WTC11 (cell line): Measurements from ENCODE around the gene IL6R. TPM values are rescaled to one million over a fixed set of nuclear protein-coding genes. Genes with fewer than 3 reads are reported as not detected.

Experiments
- ARID4B ChIP-seq: sonication (generic); formaldehyde crosslinking; IDR thresholded peaks from 2 replicates; pipeline ENCODE4 v1.8.0; 2023; ENCODE audit warnings: missing genetic modification reagents, mild to moderate bottlenecking, borderline replicate concordance
- CREM ChIP-seq: sonication (generic); formaldehyde crosslinking; IDR thresholded peaks from 2 replicates; pipeline ENCODE4 v1.8.1; 2022; ENCODE audit warnings: mild to moderate bottlenecking, missing genetic modification reagents, moderate library complexity
- E2F1 ChIP-seq: sonication (generic); formaldehyde crosslinking; IDR thresholded peaks from 2 replicates; pipeline ENCODE4 v1.8.0; 2022; ENCODE audit warnings: mild to moderate bottlenecking, missing genetic modification reagents
- EMX1 ChIP-seq: fragments of 250-450 bp; sonication (Bioruptor Pico); IDR thresholded peaks from 2 replicates; pipeline ENCODE4 v1.8.0; 2021; ENCODE audit warnings: mild to moderate bottlenecking
- ERG ChIP-seq: fragments of 250-450 bp; sonication (Bioruptor Pico); IDR thresholded peaks from 2 replicates; pipeline ENCODE4 v1.8.0; 2021; ENCODE audit warnings: mild to moderate bottlenecking
- ESRRA ChIP-seq: sonication (generic); formaldehyde crosslinking; IDR thresholded peaks from 2 replicates; pipeline ENCODE4 v1.8.1; 2022; ENCODE audit warnings: mild to moderate bottlenecking, missing genetic modification reagents, borderline replicate concordance
- HMGA2 ChIP-seq: fragments of 250-450 bp; sonication (Bioruptor Pico); IDR thresholded peaks from 2 replicates; pipeline ENCODE4 v1.4.0; 2021; ENCODE audit warnings: mild to moderate bottlenecking, moderate library complexity
- IRF1 ChIP-seq: sonication (generic); formaldehyde crosslinking; IDR thresholded peaks from 2 replicates; pipeline ENCODE4 v1.8.0; 2023; ENCODE audit warnings: missing genetic modification reagents
- IRF2 ChIP-seq: sonication (generic); formaldehyde crosslinking; IDR thresholded peaks from 2 replicates; pipeline ENCODE4 v1.8.0; 2022; ENCODE audit warnings: low read depth, missing genetic modification reagents, borderline replicate concordance
- JUN ChIP-seq: sonication (generic); formaldehyde crosslinking; IDR thresholded peaks from 2 replicates; pipeline ENCODE4 v1.8.0; 2023; ENCODE audit warnings: mild to moderate bottlenecking, missing genetic modification reagents
- KAT7 ChIP-seq: sonication (generic); formaldehyde crosslinking; IDR thresholded peaks from 2 replicates; pipeline ENCODE4 v1.8.1; 2023; ENCODE audit warnings: missing genetic modification reagents, mild to moderate bottlenecking, borderline replicate concordance
- MXD4 ChIP-seq: fragments of 250-450 bp; sonication (Bioruptor Pico); IDR thresholded peaks from 2 replicates; pipeline ENCODE4 v1.8.0; 2021; ENCODE audit warnings: mild to moderate bottlenecking, moderate library complexity, borderline replicate concordance
- MYBL2 ChIP-seq: sonication (generic); formaldehyde crosslinking; IDR thresholded peaks from 2 replicates; pipeline ENCODE4 v1.8.1; 2023; ENCODE audit warnings: mild to moderate bottlenecking, moderate library complexity, missing genetic modification reagents
- NFE2L1 ChIP-seq: sonication (generic); formaldehyde crosslinking; IDR thresholded peaks from 2 replicates; pipeline ENCODE4 v1.8.1; 2023; ENCODE audit warnings: missing genetic modification reagents
- NR1H2 ChIP-seq: sonication (generic); formaldehyde crosslinking; IDR thresholded peaks from 2 replicates; pipeline ENCODE4 v1.9.0; 2021; ENCODE audit warnings: mild to moderate bottlenecking, moderate library complexity, missing genetic modification reagents
- NR3C1 ChIP-seq: sonication (generic); formaldehyde crosslinking; conservative IDR thresholded peaks from 2 replicates; pipeline ENCODE4 v1.8.1; 2023; ENCODE audit warnings: low read depth, mild to moderate bottlenecking, missing genetic modification reagents
- OVOL2 ChIP-seq: fragments of 250-450 bp; sonication (Bioruptor Pico); IDR thresholded peaks from 2 replicates; pipeline ENCODE4 v1.9.0; 2021; ENCODE audit warnings: mild to moderate bottlenecking, borderline replicate concordance
- RORB ChIP-seq: fragments of 250-450 bp; sonication (Bioruptor Pico); IDR thresholded peaks from 2 replicates; pipeline ENCODE4 v1.9.0; 2021; ENCODE audit warnings: mild to moderate bottlenecking
- SMAD4 ChIP-seq: sonication (generic); formaldehyde crosslinking; IDR thresholded peaks from 2 replicates; pipeline ENCODE4 v1.8.0; 2022; ENCODE audit warnings: mild to moderate bottlenecking, missing genetic modification reagents
- SOX15 ChIP-seq: fragments of 250-450 bp; sonication (Bioruptor Pico); IDR thresholded peaks from 2 replicates; pipeline ENCODE4 v1.9.0; 2021; ENCODE audit warnings: mild to moderate bottlenecking
- TEAD4 ChIP-seq: sonication (generic); formaldehyde crosslinking; IDR thresholded peaks from 2 replicates; pipeline ENCODE4 v1.8.0; 2022; ENCODE audit warnings: mild to moderate bottlenecking, missing genetic modification reagents
- ZNF138 ChIP-seq: sonication (generic); formaldehyde crosslinking; conservative IDR thresholded peaks from 2 replicates; pipeline ENCODE4 v1.8.1; 2022; ENCODE audit warnings: mild to moderate bottlenecking, moderate library complexity, missing genetic modification reagents
- ZNF396 ChIP-seq: fragments of 250-450 bp; sonication (Bioruptor Pico); IDR thresholded peaks from 2 replicates; pipeline ENCODE4 v1.8.0; 2021; ENCODE audit warnings: mild to moderate bottlenecking, moderate library complexity, borderline replicate concordance
- ZNF512 ChIP-seq: sonication (generic); formaldehyde crosslinking; IDR thresholded peaks from 2 replicates; pipeline ENCODE4 v1.8.1; 2022; ENCODE audit warnings: missing genetic modification reagents, borderline replicate concordance
- total RNA-seq: library from RNA; stranded (reverse); gene quantifications from 3 replicates; pipeline ENCODE4 v1.2.3, GENCODE V29; 2021
- TF ChIP-seq, protein P1 (sequence below): sonication (generic); formaldehyde crosslinking; conservative IDR thresholded peaks from 2 replicates; pipeline ENCODE4 v1.8.1; 2023; ENCODE audit warnings: mild to moderate bottlenecking, low read depth, missing genetic modification reagents, moderate library complexity
- TF ChIP-seq, protein P2 (sequence below): fragments of 250-450 bp; sonication (Bioruptor Pico); conservative IDR thresholded peaks from 2 replicates; pipeline ENCODE4 v1.9.0; 2021; ENCODE audit warnings: mild to moderate bottlenecking

Gene IL6R
- total RNA-seq, 1 experiment from 2014 or later: 7.0 TPM

- TF ChIP-seq ERG (CRISPR knock-in tag) (no peak), HMGA2 (CRISPR knock-in tag) (no peak), SOX15 (CRISPR knock-in tag) (no peak), ESRRA (CRISPR knock-in tag) (no peak), SMAD4 (CRISPR knock-in tag) (no peak), MXD4 (CRISPR knock-in tag) (no peak), NFE2L1 (CRISPR knock-in tag) (no peak), IRF2 (CRISPR knock-in tag) (no peak), RORB (CRISPR knock-in tag) (no peak), OVOL2 (no peak), TEAD4 (no peak), ZNF396 (CRISPR knock-in tag) (no peak), EMX1 (CRISPR knock-in tag) (no peak), CREM (CRISPR knock-in tag) (no peak), IRF1 (CRISPR knock-in tag) (no peak), ZNF512 (CRISPR knock-in tag) (no peak), E2F1 (CRISPR knock-in tag) (no peak; the same call in 1 of the 2 replicates), ARID4B (CRISPR knock-in tag) (no peak), JUN (CRISPR knock-in tag) (no peak), MYBL2 (CRISPR knock-in tag) (no peak; the same call in 1 of the 2 replicates), KAT7 (CRISPR knock-in tag) (no peak), NR3C1 (CRISPR knock-in tag) (no peak), NR1H2 (CRISPR knock-in tag) (no peak), ZNF138 (CRISPR knock-in tag) (0 out of 2 replicates have a peak, but pooled peaks have one; percentile 5)
- TF ChIP-seq, protein P1, sequence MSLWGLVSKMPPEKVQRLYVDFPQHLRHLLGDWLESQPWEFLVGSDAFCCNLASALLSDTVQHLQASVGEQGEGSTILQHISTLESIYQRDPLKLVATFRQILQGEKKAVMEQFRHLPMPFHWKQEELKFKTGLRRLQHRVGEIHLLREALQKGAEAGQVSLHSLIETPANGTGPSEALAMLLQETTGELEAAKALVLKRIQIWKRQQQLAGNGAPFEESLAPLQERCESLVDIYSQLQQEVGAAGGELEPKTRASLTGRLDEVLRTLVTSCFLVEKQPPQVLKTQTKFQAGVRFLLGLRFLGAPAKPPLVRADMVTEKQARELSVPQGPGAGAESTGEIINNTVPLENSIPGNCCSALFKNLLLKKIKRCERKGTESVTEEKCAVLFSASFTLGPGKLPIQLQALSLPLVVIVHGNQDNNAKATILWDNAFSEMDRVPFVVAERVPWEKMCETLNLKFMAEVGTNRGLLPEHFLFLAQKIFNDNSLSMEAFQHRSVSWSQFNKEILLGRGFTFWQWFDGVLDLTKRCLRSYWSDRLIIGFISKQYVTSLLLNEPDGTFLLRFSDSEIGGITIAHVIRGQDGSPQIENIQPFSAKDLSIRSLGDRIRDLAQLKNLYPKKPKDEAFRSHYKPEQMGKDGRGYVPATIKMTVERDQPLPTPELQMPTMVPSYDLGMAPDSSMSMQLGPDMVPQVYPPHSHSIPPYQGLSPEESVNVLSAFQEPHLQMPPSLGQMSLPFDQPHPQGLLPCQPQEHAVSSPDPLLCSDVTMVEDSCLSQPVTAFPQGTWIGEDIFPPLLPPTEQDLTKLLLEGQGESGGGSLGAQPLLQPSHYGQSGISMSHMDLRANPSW (CRISPR knock-in tag): no peak
- TF ChIP-seq, protein P2, sequence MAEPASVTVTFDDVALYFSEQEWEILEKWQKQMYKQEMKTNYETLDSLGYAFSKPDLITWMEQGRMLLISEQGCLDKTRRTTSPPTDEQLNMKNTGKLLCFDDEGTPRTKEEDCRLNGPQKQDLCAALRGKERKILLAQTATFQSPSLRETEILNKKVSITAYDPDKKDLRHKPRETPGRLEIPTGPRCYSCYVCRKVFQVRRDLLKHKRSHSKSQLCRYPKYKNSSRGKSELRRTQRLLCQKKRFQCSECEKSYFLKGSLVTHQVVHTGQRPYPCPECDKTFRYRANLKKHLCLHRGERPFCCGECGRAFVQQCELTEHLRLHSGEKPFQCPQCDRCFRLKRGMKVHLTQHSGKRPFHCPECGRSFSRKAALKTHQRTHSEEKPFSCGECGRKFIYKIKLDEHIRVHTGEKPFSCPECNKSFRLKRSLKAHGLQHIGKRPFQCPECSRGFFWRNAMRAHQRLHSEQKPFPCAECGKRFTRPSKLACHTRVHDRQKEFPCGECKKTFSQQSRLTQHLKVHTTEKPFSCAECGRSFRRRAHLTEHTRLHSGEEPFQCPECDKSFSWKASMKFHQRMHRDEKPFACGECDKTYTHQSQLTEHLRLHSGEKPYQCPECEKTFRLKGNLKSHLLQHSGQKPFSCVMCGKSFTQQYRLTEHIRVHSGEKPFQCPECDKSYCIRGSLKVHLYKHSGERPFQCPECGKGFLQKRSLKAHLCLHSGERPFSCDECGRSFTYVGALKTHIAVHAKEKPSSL (CRISPR knock-in tag): no peak
Observed at GRCh38 chr1:154404984-154405746, at the start of gene IL6R (continued).
